BLaER1 (cell line): ENCODE measurements around the gene C21orf58.
A peak's percentile ranks its signal among the peaks of the same experiment; 100 is the strongest.
"Not testable (repeated sequence)": the region's sequence is repeated elsewhere in the genome, so short reads cannot be mapped to it uniquely, and the experiment has no call there.

Experiments used
- H3K27ac ChIP-seq: shearing (Covaris generic); formaldehyde crosslinking; 2 replicates; pipeline ENCODE4 v1.8.1; 2022
- H3K27me3 ChIP-seq: shearing (Covaris generic); formaldehyde crosslinking; 2 replicates; pipeline ENCODE4 v1.8.1; 2022
- H3K36me3 ChIP-seq: shearing (Covaris generic); formaldehyde crosslinking; 2 replicates; pipeline ENCODE4 v1.8.1; 2022
- H3K4me1 ChIP-seq: shearing (Covaris generic); formaldehyde crosslinking; 2 replicates; pipeline ENCODE4 v1.8.1; 2022
- H3K4me2 ChIP-seq: shearing (Covaris generic); formaldehyde crosslinking; 2 replicates; pipeline ENCODE4 v1.8.1; 2022
- H3K4me3 ChIP-seq: shearing (Covaris generic); formaldehyde crosslinking; 2 replicates; pipeline ENCODE4 v1.8.1; 2022
- H3K9ac ChIP-seq: shearing (Covaris generic); formaldehyde crosslinking; 2 replicates; pipeline ENCODE4 v1.8.1; 2022
- H3K9me3 ChIP-seq: shearing (Covaris generic); formaldehyde crosslinking; 2 replicates; pipeline ENCODE4 v1.8.1; 2022
- H4K20me1 ChIP-seq: shearing (Covaris generic); formaldehyde crosslinking; 2 replicates; pipeline ENCODE4 v1.8.1; 2022
- Cebpa-rat ChIP-seq: shearing (Covaris generic); IDR thresholded peaks from 2 replicates; pipeline ENCODE4 v1.8.1; 2022

The C21orf58 gene

GRCh38 chr21:46323710-46324389 lies at the start of gene C21orf58, which contains the start of gene PCNT:
C21orf58 (minus strand) TSS chr21:46323870; CDS start chr21:46322738, 1,132 bp downstream.
PCNT (plus strand) TSS chr21:46324156; CDS start chr21:46324229, 73 bp downstream.
- Histone ChIP-seq H3K4me2 (peak within 1 kb of the TSS; percentile 97), H4K20me1 (peaks cover 60% of the 10 kb centered on the region), H3K9me3 (no peaks in the 10 kb centered on the region), H3K27ac (peak within 1 kb of the TSS; percentile 99), H3K27me3 (no peaks in the 10 kb centered on the region), H3K4me3 (peak within 1 kb of the TSS; percentile 97), H3K36me3 (peaks cover 31% of the 10 kb centered on the region), H3K4me1 (peaks cover 48% of the 10 kb centered on the region), H3K9ac (peak within 1 kb of the TSS; percentile 99)
- no peak for TF ChIP-seq Cebpa-rat

DNA sequence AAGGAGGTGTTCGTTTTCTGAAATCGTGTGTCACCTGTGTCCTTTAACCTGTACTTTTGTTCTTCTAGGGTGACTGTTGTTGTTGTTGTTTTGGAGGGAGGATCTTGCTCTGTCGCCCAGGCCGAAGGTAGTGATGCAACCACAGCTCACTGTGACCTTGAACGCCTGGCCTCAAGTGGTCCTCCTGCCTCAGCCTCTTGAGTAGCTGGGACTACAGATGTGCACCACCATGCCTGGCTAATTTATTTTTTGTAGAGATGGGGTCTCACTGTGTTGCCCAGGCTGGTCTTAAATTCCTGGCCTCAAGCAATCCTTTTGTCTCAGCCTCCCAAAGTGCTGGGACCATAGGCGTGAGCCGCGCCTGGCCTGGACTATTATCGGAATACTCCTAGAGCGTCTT lies 49.3 kb upstream of the C21orf58 start:
- H3K27me3 ChIP-seq, H3K4me2 ChIP-seq, H3K9me3 ChIP-seq, H3K4me3 ChIP-seq, H3K9ac ChIP-seq, H3K27ac ChIP-seq: not testable (repeated sequence)
- Histone ChIP-seq H3K36me3 (peaks cover 69% of the 10 kb centered on the region), H3K4me1 (peaks cover 23% of the 10 kb centered on the region), H4K20me1 (peaks cover 36% of the 10 kb centered on the region; the same call in 1 of the 2 replicates)

- TF ChIP-seq Cebpa-rat, result no peak
- Histone ChIP-seq H3K4me2 (no peak overlapping the region), H3K27me3 (no peaks in the 10 kb centered on the region), H3K9ac (no peak overlapping the region), H3K27ac (no peak overlapping the region), H3K9me3 (no peaks in the 10 kb centered on the region), H4K20me1 (peaks cover 35% of the 10 kb centered on the region; the same call in 1 of the 2 replicates), H3K4me3 (no peak overlapping the region), H3K36me3 (peaks cover 69% of the 10 kb centered on the region), H3K4me1 (peaks cover 23% of the 10 kb centered on the region)
Measured at GRCh38 chr21:46372014-46372485, 48.4 kb upstream of the C21orf58 start.

DNA sequence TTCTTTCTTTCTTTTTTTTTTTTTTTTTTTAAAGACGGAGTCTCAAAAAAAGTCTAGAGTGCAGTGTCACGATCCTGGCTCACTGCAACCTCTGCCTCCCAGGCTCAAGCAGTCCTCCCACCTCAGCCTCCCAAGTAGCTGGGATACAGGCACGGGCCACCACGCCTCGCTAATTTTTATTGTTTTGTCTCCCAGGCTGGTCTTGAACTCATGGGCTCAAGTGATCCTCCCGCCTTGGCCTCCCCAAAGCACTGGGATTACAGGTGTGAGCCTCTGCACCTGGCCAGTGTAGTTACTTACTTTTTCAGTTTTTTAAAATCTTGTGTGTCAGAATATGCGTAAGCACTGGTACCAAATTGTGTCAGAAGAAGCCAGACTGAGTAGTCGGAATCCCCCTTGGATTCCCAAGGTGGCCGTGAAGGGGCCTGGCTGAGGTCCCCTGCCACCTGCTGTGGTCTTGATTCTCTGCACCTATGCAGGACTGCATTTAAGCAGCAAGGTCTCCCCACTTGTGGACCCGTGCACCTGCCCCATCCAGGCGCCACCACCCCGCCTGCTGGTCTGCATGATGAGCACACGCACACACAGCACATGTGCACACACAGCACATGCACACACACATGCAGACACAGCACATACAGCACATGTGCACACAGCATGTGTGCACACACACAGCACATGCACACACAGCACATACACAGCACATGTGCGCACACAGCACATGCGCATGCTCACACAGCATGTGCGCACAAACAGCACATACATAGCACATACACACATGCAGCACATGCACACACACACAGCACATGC lies 47.7 kb upstream of the C21orf58 start:
- Histone ChIP-seq H3K27ac (no peak overlapping the region), H3K36me3 (peaks cover 69% of the 10 kb centered on the region), H3K9me3 (no peaks in the 10 kb centered on the region), H3K9ac (no peak overlapping the region), H3K4me3 (no peak overlapping the region), H3K4me1 (peaks cover 23% of the 10 kb centered on the region), H4K20me1 (peaks cover 28% of the 10 kb centered on the region; the same call in 1 of the 2 replicates), H3K4me2 (no peak overlapping the region), H3K27me3 (no peaks in the 10 kb centered on the region)
- no peak for TF ChIP-seq Cebpa-rat

DNA sequence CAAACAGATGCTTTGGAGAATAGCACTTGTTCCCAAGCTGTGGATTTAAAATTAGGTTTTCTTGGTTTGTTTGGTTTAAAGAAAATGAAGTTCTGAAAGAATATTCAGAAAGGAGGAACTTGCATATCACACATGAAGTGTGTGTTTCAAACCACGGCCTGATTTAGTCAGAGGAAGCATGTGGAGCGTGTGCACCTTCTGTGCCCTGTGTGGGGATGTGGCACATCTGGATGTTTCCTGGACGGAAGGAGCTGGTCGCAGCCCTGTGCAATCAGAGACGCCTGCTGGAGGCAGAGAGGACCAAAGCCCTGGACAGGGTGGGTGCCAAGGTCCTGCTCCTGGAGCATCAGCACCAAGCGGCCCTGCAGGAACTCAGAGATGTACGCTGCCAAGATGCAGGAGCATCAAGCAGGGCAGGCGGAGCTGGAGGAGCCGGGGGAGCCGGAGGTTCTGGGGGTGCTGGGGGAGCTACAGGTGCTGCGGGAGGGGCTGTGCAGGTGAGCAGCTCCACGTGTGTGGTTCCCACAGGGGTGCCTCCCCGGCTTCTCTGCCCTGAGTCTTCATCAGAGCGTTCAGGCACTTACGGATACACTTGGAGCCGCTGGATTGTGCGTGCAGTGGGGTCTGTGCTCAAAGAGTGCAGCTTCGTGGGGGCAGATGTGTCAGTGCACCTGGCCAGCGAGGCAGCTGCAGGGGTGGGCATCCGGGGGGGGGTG lies 46.0 kb upstream of the C21orf58 start:
- Histone ChIP-seq H3K4me1 (peaks cover 23% of the 10 kb centered on the region), H3K27ac (peak overlapping the region; percentile 58), H3K9ac (peak overlapping the region; percentile 26; the same call in 1 of the 2 replicates), H3K4me2 (peak overlapping the region; percentile 68), H3K36me3 (peaks cover 71% of the 10 kb centered on the region), H4K20me1 (peaks cover 17% of the 10 kb centered on the region; the same call in 1 of the 2 replicates), H3K9me3 (no peaks in the 10 kb centered on the region), H3K27me3 (no peaks in the 10 kb centered on the region), H3K4me3 (no peak overlapping the region)
- TF ChIP-seq Cebpa-rat, result no peak

GRCh38 chr21:46368533-46369285 lies 45.0 kb upstream of the C21orf58 start:
- Histone ChIP-seq H3K4me2 (peak overlapping the region; percentile 68), H3K9me3 (no peaks in the 10 kb centered on the region), H3K27ac (peak overlapping the region; percentile 58), H3K4me1 (peaks cover 23% of the 10 kb centered on the region), H3K27me3 (no peaks in the 10 kb centered on the region), H3K9ac (peak overlapping the region; percentile 26; the same call in 1 of the 2 replicates), H3K36me3 (peaks cover 73% of the 10 kb centered on the region), H3K4me3 (no peak overlapping the region), H4K20me1 (peaks cover 17% of the 10 kb centered on the region; the same call in 1 of the 2 replicates)
- TF ChIP-seq Cebpa-rat, result no peak

DNA sequence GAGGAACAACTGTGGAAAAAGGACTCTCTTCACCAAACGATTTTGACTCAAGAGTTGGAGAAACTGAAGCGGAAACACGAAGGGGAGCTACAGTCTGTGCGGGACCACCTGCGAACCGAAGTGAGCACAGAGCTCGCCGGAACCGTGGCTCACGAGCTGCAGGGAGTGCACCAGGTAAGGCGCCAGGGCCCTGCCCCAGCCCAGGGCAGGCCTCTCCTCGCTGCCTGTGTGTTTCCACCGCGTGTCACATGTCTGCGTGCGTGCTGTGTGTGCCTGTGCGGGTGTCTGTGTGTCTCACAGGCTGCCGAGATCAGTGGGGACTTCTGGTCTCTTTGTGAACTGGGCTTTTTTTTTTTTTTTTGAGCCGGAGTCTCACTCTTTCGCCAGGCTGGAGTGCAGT lies 43.3 kb upstream of the C21orf58 start:
- Histone ChIP-seq H3K4me1 (peaks cover 23% of the 10 kb centered on the region), H3K9me3 (no peaks in the 10 kb centered on the region), H3K27me3 (no peaks in the 10 kb centered on the region), H3K9ac (no peak overlapping the region), H4K20me1 (peaks cover 17% of the 10 kb centered on the region; the same call in 1 of the 2 replicates), H3K4me3 (no peak overlapping the region), H3K36me3 (peaks cover 76% of the 10 kb centered on the region), H3K4me2 (no peak overlapping the region), H3K27ac (no peak overlapping the region)
- TF ChIP-seq Cebpa-rat, result no peak

GRCh38 chr21:46366561-46366960 lies 42.9 kb upstream of the C21orf58 start:
- H3K36me3 ChIP-seq, result peaks cover 76% of the 10 kb centered on the region

DNA sequence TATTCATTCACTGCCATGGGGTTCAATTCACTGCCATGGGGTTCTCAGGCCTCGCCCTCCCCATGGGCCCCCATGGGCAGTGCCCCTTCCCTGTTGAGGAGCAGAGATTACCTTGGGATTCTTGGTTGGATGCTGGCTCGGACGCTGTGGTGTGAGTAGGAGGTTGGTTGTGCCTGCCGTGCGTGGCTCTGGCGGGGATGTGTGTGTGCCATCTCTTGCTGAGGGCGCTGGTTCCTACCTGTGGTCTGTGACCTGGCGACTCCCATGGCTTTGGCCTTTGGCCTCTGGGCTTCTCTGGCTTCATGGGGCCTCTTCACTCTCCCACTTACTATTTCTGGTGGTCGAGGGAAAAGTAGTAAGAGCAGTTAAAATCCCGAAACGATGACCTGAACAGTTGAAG lies 42.4 kb upstream of the C21orf58 start:
- H3K9ac ChIP-seq, result no peak overlapping the region
- H3K4me2 ChIP-seq, result no peak overlapping the region
- H3K4me1 ChIP-seq, result peaks cover 23% of the 10 kb centered on the region
- peaks cover 76% of the 10 kb centered on the region for H3K36me3 ChIP-seq
- peaks cover 17% of the 10 kb centered on the region; the same call in 1 of the 2 replicates for H4K20me1 ChIP-seq
- H3K27ac ChIP-seq, result no peak overlapping the region
- no peak for TF ChIP-seq Cebpa-rat
- no peaks in the 10 kb centered on the region for H3K9me3 ChIP-seq
- H3K4me3 ChIP-seq, result no peak overlapping the region
- no peaks in the 10 kb centered on the region for H3K27me3 ChIP-seq

More at GRCh38 chr21:46366561-46366960, 42.9 kb upstream of the C21orf58 start:
- Histone ChIP-seq H3K9me3 (no peaks in the 10 kb centered on the region), H3K27ac (no peak overlapping the region), H3K27me3 (no peaks in the 10 kb centered on the region), H3K4me2 (no peak overlapping the region), H4K20me1 (peaks cover 17% of the 10 kb centered on the region; the same call in 1 of the 2 replicates), H3K4me3 (no peak overlapping the region), H3K9ac (no peak overlapping the region), H3K4me1 (peaks cover 23% of the 10 kb centered on the region)
- TF ChIP-seq Cebpa-rat, result no peak
